SK-N-SH (cell line): Measurements from ENCODE around the gene MIOS. TPM values are rescaled to one million over a fixed set of nuclear protein-coding genes. Genes with fewer than 3 reads are reported as not detected.
A peak's percentile ranks its signal among the peaks of the same experiment; 100 is the strongest.

ENCODE experiments used
- CTCF ChIA-PET: fragments of 300-600, 350-600 bp; formaldehyde crosslinking; extraction: SDS; loops from one replicate; lab custom pipeline; 2021; lab: Yijun Ruan, JAX
- POLR2A ChIA-PET: fragments of 350-600 bp; sonication (Branson Sonifier 250); formaldehyde crosslinking; extraction: SDS; loops from one replicate; lab custom pipeline; 2020; ENCODE audit warnings: antibody characterized with exemption, inconsistent platforms; lab: Yijun Ruan, JAX
- DNase-seq: peaks from one replicate; pipeline ENCODE4 v3.0.0; 2012
- H2AFZ ChIP-seq: fragments of 200-600 bp; sonication (generic); 2 replicates; pipeline ENCODE4 v1.8.1; 2016; ENCODE audit warnings: antibody characterized with exemption, mild to moderate bottlenecking, low read depth
- H3F3A ChIP-seq: fragments of 200-600 bp; sonication (generic); replicated peaks from 2 replicates; pipeline ENCODE3; 2016; ENCODE audit warnings: antibody characterized with exemption, mild to moderate bottlenecking; ENCODE audit not compliant: insufficient read depth
- H3K27ac ChIP-seq, 2 experiments: fragments of 200-500 bp in 1 of 2; fragments of 200-600 bp in 1 of 2; sonication (Bioruptor generic) in 1 of 2; sonication (generic), shearing (Covaris generic) in 1 of 2; 2 replicates each; pipeline versions ENCODE4 v1.5.1 to v1.6.1; 2014 to 2016; ENCODE audit warnings: low read depth in 2 of 2, inconsistent platforms in 1 of 2, low read length in 1 of 2, mild to moderate bottlenecking in 1 of 2, mixed read lengths in 1 of 2
- H3K27me3 ChIP-seq: fragments of 200-600 bp; sonication (generic), shearing (Covaris generic); 2 replicates; pipeline ENCODE4 v1.6.1; 2016; ENCODE audit warnings: mixed run types; ENCODE audit not compliant: insufficient read depth
- H3K36me3 ChIP-seq, 2 experiments: fragments of 200-500 bp in 1 of 2; fragments of 200-600 bp in 1 of 2; sonication (Bioruptor generic) in 1 of 2; sonication (generic) in 1 of 2; replicated peaks in 1 of 2; 2 replicates each; pipeline versions ENCODE3 to v1.5.1; 2014 to 2016; ENCODE audit warnings: low read length in 1 of 2, mild to moderate bottlenecking in 1 of 2; ENCODE audit not compliant: insufficient read depth in 2 of 2, control insufficient read depth in 1 of 2
- H3K4me1 ChIP-seq, 2 experiments: fragments of 200-500 bp in 1 of 2; fragments of 200-600 bp in 1 of 2; sonication (Bioruptor generic) in 1 of 2; sonication (generic), shearing (Covaris generic) in 1 of 2; 2 replicates each; pipeline versions ENCODE4 v1.5.1 to v1.6.1; 2014 to 2016; ENCODE audit warnings: low read depth in 1 of 2, low read length in 1 of 2, mixed run types in 1 of 2; ENCODE audit not compliant: insufficient read depth in 2 of 2, control insufficient read depth in 1 of 2
- H3K4me2 ChIP-seq: fragments of 200-600 bp; sonication (generic), shearing (Covaris generic); 2 replicates; pipeline ENCODE4 v1.6.1; 2017; ENCODE audit warnings: mixed run types
- H3K4me3 ChIP-seq, 2 experiments: fragments of 200-500 bp in 1 of 2; fragments of 200-600 bp in 1 of 2; sonication (Bioruptor generic) in 1 of 2; sonication (generic), shearing (Covaris generic) in 1 of 2; 2 replicates each; pipeline versions ENCODE4 v1.5.1 to v1.8.1; 2014 to 2016; ENCODE audit warnings: low read depth in 2 of 2, inconsistent platforms in 1 of 2, low read length in 1 of 2, mild to moderate bottlenecking in 1 of 2, mixed read lengths in 1 of 2, moderate library complexity in 1 of 2
- H3K79me2 ChIP-seq: fragments of 200-600 bp; sonication (generic); 2 replicates; pipeline ENCODE4 v1.8.1; 2017; ENCODE audit warnings: mild to moderate bottlenecking; ENCODE audit not compliant: insufficient read depth
- H3K9ac ChIP-seq: fragments of 200-600 bp; sonication (generic); 2 replicates; pipeline ENCODE4 v1.6.1; 2017; ENCODE audit warnings: mixed run types
- H3K9me2 ChIP-seq: fragments of 200-600 bp; sonication (generic); 2 replicates; pipeline ENCODE4 v1.6.1; 2017; ENCODE audit warnings: mixed run types
- H3K9me3 ChIP-seq: fragments of 200-600 bp; sonication (generic); 2 replicates; pipeline ENCODE4 v1.6.1; 2017; ENCODE audit warnings: mixed run types, mild to moderate bottlenecking, moderate library complexity
- H4K20me1 ChIP-seq: fragments of 200-600 bp; sonication (generic); 2 replicates; pipeline ENCODE4 v1.6.1; 2017; ENCODE audit warnings: mild to moderate bottlenecking, mixed run types; ENCODE audit not compliant: insufficient read depth
- CHD2 ChIP-seq: fragments of 150-350 bp; IDR thresholded peaks from 2 replicates; pipeline ENCODE4 v1.6.1; 2018; ENCODE audit warnings: low read length; ENCODE audit not compliant: partially characterized antibody
- ELF1 ChIP-seq: IDR thresholded peaks from 2 replicates; pipeline ENCODE4 v1.4.0; 2012
- EZH2phosphoT487 ChIP-seq: fragments of 200-600 bp; sonication (generic); IDR thresholded peaks from 2 replicates; pipeline ENCODE4 v1.6.1; 2017; ENCODE audit warnings: low read depth, mixed run types, mild to moderate bottlenecking, antibody characterized with exemption, moderate library complexity, borderline replicate concordance
- FOSL2 ChIP-seq: IDR thresholded peaks from 2 replicates; pipeline ENCODE4 v1.4.0; 2012; ENCODE audit warnings: low read depth, mild to moderate bottlenecking, moderate library complexity, borderline replicate concordance
- GATA2 ChIP-seq: sonication (generic); formaldehyde crosslinking; IDR thresholded peaks from 2 replicates; pipeline ENCODE4 v1.5.0; 2020; ENCODE audit warnings: mild to moderate bottlenecking, missing genetic modification reagents
- JUND ChIP-seq: IDR thresholded peaks from 2 replicates; pipeline ENCODE4 v1.4.0; 2012
- NFIC ChIP-seq: IDR thresholded peaks from 2 replicates; pipeline ENCODE4 v1.4.0; 2012; ENCODE audit warnings: borderline replicate concordance
- POLR2AphosphoS5 ChIP-seq: IDR thresholded peaks from 2 replicates; pipeline ENCODE4 v1.6.1; 2012; ENCODE audit warnings: low read depth, low read length
- RAD21 ChIP-seq: IDR thresholded peaks from 2 replicates; pipeline ENCODE4 v1.6.1; 2012; ENCODE audit warnings: mild to moderate bottlenecking, low read length
- SMC3 ChIP-seq: IDR thresholded peaks from 2 replicates; pipeline ENCODE4 v1.6.1; 2012; ENCODE audit warnings: low read depth, low read length, improper control_type of control experiment
- YY1 ChIP-seq: IDR thresholded peaks from 2 replicates; pipeline ENCODE4 v1.4.0; 2012; ENCODE audit warnings: low read depth, mild to moderate bottlenecking
- WGBS: methylation state at CpG from one replicate; pipeline ENCODE4 v1.1.6; 2017; ENCODE audit warnings: low lambda C conversion rate; 5-methylcytosine and 5-hydroxymethylcytosine counted together
- polyA plus RNA-seq, 3 experiments: library from polyadenylated mRNA; depleted of rRNA; stranded (reverse); fragments of >200 nt; gene quantifications; 2 replicates each; pipeline ENCODE4 v1.2.3, GENCODE V29; 2012
- TF ChIP-seq, protein P1 (sequence below): fragments of 150-350 bp; IDR thresholded peaks from 2 replicates; pipeline ENCODE4 v1.6.1; 2016; ENCODE audit warnings: mild to moderate bottlenecking, low read depth, low read length
- TF ChIP-seq, protein P2 (sequence below): IDR thresholded peaks from 2 replicates; pipeline ENCODE4 v1.4.0; 2012; ENCODE audit warnings: low read depth, borderline replicate concordance

MIOS gene
- polyA plus RNA-seq, 1 of the 3 experiments (the other 2 are of a cell fraction) = 16.4 TPM

DNA sequence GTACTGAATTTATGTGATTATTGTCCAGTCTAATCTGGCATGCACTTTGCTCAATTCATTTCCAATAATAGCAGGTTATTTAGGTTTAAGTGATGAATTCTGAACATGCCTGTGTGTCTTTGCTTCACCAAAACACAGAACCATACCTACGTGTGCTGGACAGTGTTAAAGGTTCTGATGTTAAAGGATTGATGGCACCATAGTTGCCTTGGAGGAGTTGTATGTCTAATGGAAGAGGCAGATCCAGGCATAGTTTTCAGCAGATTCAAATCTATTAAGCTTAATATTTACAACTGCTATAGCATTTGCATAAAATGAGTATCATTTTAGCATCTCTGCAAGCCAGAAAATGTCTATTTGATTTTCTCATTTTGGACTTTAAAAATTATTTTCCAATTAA is 45.8 kb downstream of the MIOS start (continued):
- TF ChIP-seq, protein P1, sequence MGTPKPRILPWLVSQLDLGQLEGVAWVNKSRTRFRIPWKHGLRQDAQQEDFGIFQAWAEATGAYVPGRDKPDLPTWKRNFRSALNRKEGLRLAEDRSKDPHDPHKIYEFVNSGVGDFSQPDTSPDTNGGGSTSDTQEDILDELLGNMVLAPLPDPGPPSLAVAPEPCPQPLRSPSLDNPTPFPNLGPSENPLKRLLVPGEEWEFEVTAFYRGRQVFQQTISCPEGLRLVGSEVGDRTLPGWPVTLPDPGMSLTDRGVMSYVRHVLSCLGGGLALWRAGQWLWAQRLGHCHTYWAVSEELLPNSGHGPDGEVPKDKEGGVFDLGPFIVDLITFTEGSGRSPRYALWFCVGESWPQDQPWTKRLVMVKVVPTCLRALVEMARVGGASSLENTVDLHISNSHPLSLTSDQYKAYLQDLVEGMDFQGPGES = no peak
- peak; percentile 29; the same call in 1 of the 2 replicates for TF ChIP-seq RAD21
- TF ChIP-seq GATA2 (CRISPR knock-in tag) = peak; percentile 84
- peak; percentile 16; the same call in 1 of the 2 replicates for TF ChIP-seq POLR2AphosphoS5
- no peak for TF ChIP-seq FOSL2
- no peak for TF ChIP-seq SMC3
- no peak for TF ChIP-seq EZH2phosphoT487
- no peak for TF ChIP-seq NFIC
- peak; percentile 36 for TF ChIP-seq CHD2

DNA sequence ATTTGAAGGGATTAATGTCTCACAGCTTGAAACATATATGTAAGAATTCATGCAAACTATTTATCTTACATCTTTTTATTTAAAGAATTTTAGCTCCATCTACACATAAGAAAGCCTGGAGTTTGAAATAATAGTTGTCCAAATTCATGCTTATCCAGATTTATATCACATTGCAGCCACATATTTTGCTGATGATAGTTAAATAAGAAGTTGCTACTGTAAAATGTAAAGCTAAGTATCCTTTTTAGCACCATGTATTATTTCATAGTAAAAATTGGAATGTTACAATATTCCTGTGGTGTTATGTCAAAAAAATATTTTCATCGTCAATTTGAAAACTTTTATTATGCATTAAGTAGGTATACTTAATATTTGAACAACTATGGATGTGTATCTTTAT is 46.5 kb downstream of the MIOS start:
- no peak overlapping the region for H3K4me3 ChIP-seq
- H3K9me2 ChIP-seq = no peaks in the 10 kb centered on the region
- DNase-seq = no peak
- H3K4me2 ChIP-seq = no peak overlapping the region
- H3K79me2 ChIP-seq = no peaks in the 10 kb centered on the region
- no peaks in the 10 kb centered on the region for H3F3A ChIP-seq
- POLR2A ChIA-PET = interaction anchor here (1.0 to 1.8 kb wide), 3 partner anchors 27 to 648 kb away, joined by 4 to 8 read pairs (median 4); partner anchors contain the start of gene UMAD1
- no peaks in the 10 kb centered on the region for H4K20me1 ChIP-seq
- peaks cover 15 to 29% of the 10 kb centered on the region in 2 experiments for H3K36me3 ChIP-seq
- no peak overlapping the region for H3K9ac ChIP-seq
- no peaks in the 10 kb centered on the region for H3K9me3 ChIP-seq
- TF ChIP-seq JUND = no peak
- no peak for TF ChIP-seq POLR2AphosphoS5
- no peak for TF ChIP-seq GATA2 (CRISPR knock-in tag)
- TF ChIP-seq, protein P2, sequence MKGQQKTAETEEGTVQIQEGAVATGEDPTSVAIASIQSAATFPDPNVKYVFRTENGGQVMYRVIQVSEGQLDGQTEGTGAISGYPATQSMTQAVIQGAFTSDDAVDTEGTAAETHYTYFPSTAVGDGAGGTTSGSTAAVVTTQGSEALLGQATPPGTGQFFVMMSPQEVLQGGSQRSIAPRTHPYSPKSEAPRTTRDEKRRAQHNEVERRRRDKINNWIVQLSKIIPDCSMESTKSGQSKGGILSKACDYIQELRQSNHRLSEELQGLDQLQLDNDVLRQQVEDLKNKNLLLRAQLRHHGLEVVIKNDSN = no peak
- no peak for TF ChIP-seq SMC3
- no peak for TF ChIP-seq ELF1
- no peak for TF ChIP-seq YY1
- peaks cover 0 to 41% of the 10 kb centered on the region in 2 experiments; a peak in 2 of 4 replicates for H3K4me1 ChIP-seq
- peak overlapping the region in 1 of 2 experiments; percentile 94; a peak in 2 of 4 replicates for H3K27ac ChIP-seq
- H2AFZ ChIP-seq = no peak overlapping the region
- H3K27me3 ChIP-seq = no peaks in the 10 kb centered on the region
- CTCF ChIA-PET = interaction anchor here (0.7 to 2.0 kb wide), 9 partner anchors 13 to 683 kb away, joined by 3 to 8 read pairs (median 4); no protein-coding TSS in a partner anchor
- 94% methylated on average over 1 of the region's 1 CpG for whole genome bisulfite sequencing
